ENCODE data around the gene CEP63.
"Not testable (repeated sequence)": the region's sequence is repeated elsewhere in the genome, so short reads cannot be mapped to it uniquely, and the experiment has no call there.

CEP63 gene

GRCh38 chr3:134522541-134522940 is 36.7 kb downstream of the CEP63 start:
- DNase-seq: no peak

- DNase-seq: no peak
Observed at GRCh38 chr3:134525293-134525692, 39.4 kb downstream of the CEP63 start.

- DNase-seq: no peak
Observed at GRCh38 chr3:134526319-134526718, 40.5 kb downstream of the CEP63 start.

GRCh38 chr3:134527037-134527436 is 41.2 kb downstream of the CEP63 start:
- DNase-seq: no peak

GRCh38 chr3:134527538-134528186 is 41.8 kb downstream of the CEP63 start:
- no peak for DNase-seq

- DNase-seq: no peak
Observed at GRCh38 chr3:134533493-134533892, 47.6 kb downstream of the CEP63 start.

- no peak for DNase-seq
Observed at GRCh38 chr3:134535186-134535970, 49.5 kb downstream of the CEP63 start.

- DNase-seq: no peak
Observed at GRCh38 chr3:134536781-134537180, 50.9 kb downstream of the CEP63 start.

GRCh38 chr3:134542287-134542958 is 56.6 kb downstream of the CEP63 start:
- no peak for DNase-seq

GRCh38 chr3:134543113-134543512 is 57.3 kb downstream of the CEP63 start:
- no peak for DNase-seq

- no peak for DNase-seq
Observed at GRCh38 chr3:134544316-134544715, 58.5 kb downstream of the CEP63 start.

- DNase-seq: not testable (repeated sequence)
Observed at GRCh38 chr3:134544783-134545182, 58.9 kb downstream of the CEP63 start.

GRCh38 chr3:134545818-134546217 is 60.0 kb downstream of the CEP63 start:
- DNase-seq: no peak

- no peak for DNase-seq
Observed at GRCh38 chr3:134552784-134553183, 66.9 kb downstream of the CEP63 start.

- no peak for DNase-seq
Observed at GRCh38 chr3:134559591-134559990, 73.7 kb downstream of the CEP63 start.

GRCh38 chr3:134562055-134562454 is 76.2 kb downstream of the CEP63 start:
- DNase-seq: no peak

GRCh38 chr3:134563601-134564000 is 77.7 kb downstream of the CEP63 start:
- no peak for DNase-seq

- no peak for DNase-seq
Observed at GRCh38 chr3:134564991-134565390, 79.1 kb downstream of the CEP63 start.

- no peak for DNase-seq
Observed at GRCh38 chr3:134567605-134568004, 81.7 kb downstream of the CEP63 start.

GRCh38 chr3:134568790-134569189 is 82.9 kb downstream of the CEP63 start:
- DNase-seq: no peak

- DNase-seq: not testable (repeated sequence)
Observed at GRCh38 chr3:134569899-134570298, 84.0 kb downstream of the CEP63 start.

- DNase-seq: peak; percentile 41
Observed at GRCh38 chr3:134576426-134576825, 90.6 kb downstream of the CEP63 start.

GRCh38 chr3:134576831-134577230 is 91.0 kb downstream of the CEP63 start:
- no peak for DNase-seq

- DNase-seq: no peak
Observed at GRCh38 chr3:134579141-134579665, 93.3 kb downstream of the CEP63 start.

Data from NCI-H526 treated with DMSO at 0.1 percent for 48 hours (cell line).